ENCODE measurements around the gene COIL. TPM values are rescaled to one million over a fixed set of nuclear protein-coding genes. Genes with fewer than 3 reads are reported as not detected.

The COIL gene
- total RNA-seq, 2 experiments from 2014 or later: 16.9 to 18.2 TPM

- Mint-ChIP-seq H3K4me3 (no peak overlapping the region), H3K4me1 (ENCODE audit: low read depth) (no peaks in the 10 kb centered on the region), H3K9me3 (peaks cover 9% of the 10 kb centered on the region), H3K27me3 (ENCODE audit: low read depth) (no peaks in the 10 kb centered on the region), H3K27ac (no peak overlapping the region), H3K36me3 (ENCODE audit: low read depth) (peaks cover 13% of the 10 kb centered on the region)
- no peak for DNase-seq
- CTCF ChIA-PET: interaction anchor here (0.6 to 1.1 kb wide), 3 partner anchors 10 to 271 kb away, joined by 3 to 5 read pairs (median 4); no protein-coding TSS in a partner anchor
- intact Hi-C loops (cut with micrococcal nuclease): no loop called here
Measured at GRCh38 chr17:56929362-56929969, 31.4 kb downstream of the COIL start.

GRCh38 chr17:56928586-56928985, 32.3 kb downstream of the COIL start:
- H3K9me3 Mint-ChIP-seq: peaks cover 9% of the 10 kb centered on the region
- intact Hi-C loops (cut with micrococcal nuclease): no loop called here
- no peaks in the 10 kb centered on the region for H3K4me1 Mint-ChIP-seq (ENCODE audit: low read depth)
- no peaks in the 10 kb centered on the region for H3K27me3 Mint-ChIP-seq (ENCODE audit: low read depth)
- no peak overlapping the region for H3K27ac Mint-ChIP-seq
- H3K4me3 Mint-ChIP-seq: no peak overlapping the region
- H3K36me3 Mint-ChIP-seq (ENCODE audit: low read depth): peaks cover 8% of the 10 kb centered on the region
- CTCF ChIA-PET: interaction anchor here (1.1 kb wide), 1 partner anchor 109 kb away, joined by 3 read pairs; no protein-coding TSS in a partner anchor
- no peak for DNase-seq

GRCh38 chr17:56926704-56927103, 34.1 kb downstream of the COIL start:
- CTCF ChIA-PET: interaction anchor here (0.6 to 1.1 kb wide), 3 partner anchors 13 to 219 kb away, joined by 3 read pairs; partner anchors contain the start of gene TRIM25
- Mint-ChIP-seq H3K27ac (no peak overlapping the region), H3K4me1 (ENCODE audit: low read depth) (no peaks in the 10 kb centered on the region), H3K4me3 (no peak overlapping the region), H3K9me3 (peaks cover 9% of the 10 kb centered on the region), H3K36me3 (ENCODE audit: low read depth) (peaks cover 3% of the 10 kb centered on the region), H3K27me3 (ENCODE audit: low read depth) (no peaks in the 10 kb centered on the region)
- no peak for DNase-seq
- intact Hi-C loops (cut with micrococcal nuclease): no loop called here

GRCh38 chr17:56926270-56926669, 34.6 kb downstream of the COIL start:
- no peak overlapping the region for H3K4me3 Mint-ChIP-seq
- CTCF ChIA-PET: interaction anchor here (0.6 to 1.1 kb wide), 3 partner anchors 12 to 219 kb away, joined by 3 read pairs; partner anchors contain the start of gene TRIM25
- intact Hi-C loops (cut with micrococcal nuclease): no loop called here
- H3K27ac Mint-ChIP-seq: no peak overlapping the region
- DNase-seq: no peak
- H3K9me3 Mint-ChIP-seq: peaks cover 8% of the 10 kb centered on the region
- H3K27me3 Mint-ChIP-seq (ENCODE audit: low read depth): no peaks in the 10 kb centered on the region
- H3K36me3 Mint-ChIP-seq (ENCODE audit: low read depth): peaks cover 2% of the 10 kb centered on the region
- no peaks in the 10 kb centered on the region for H3K4me1 Mint-ChIP-seq (ENCODE audit: low read depth)

GRCh38 chr17:56925088-56925487, 35.8 kb downstream of the COIL start:
- H3K27ac Mint-ChIP-seq: no peak overlapping the region
- H3K36me3 Mint-ChIP-seq (ENCODE audit: low read depth): peaks cover 1% of the 10 kb centered on the region
- H3K9me3 Mint-ChIP-seq: peaks cover 6% of the 10 kb centered on the region
- no peak for DNase-seq
- no peaks in the 10 kb centered on the region for H3K4me1 Mint-ChIP-seq (ENCODE audit: low read depth)
- CTCF ChIA-PET: no interaction called here
- H3K4me3 Mint-ChIP-seq: no peak overlapping the region
- intact Hi-C loops (cut with micrococcal nuclease): no loop called here
- H3K27me3 Mint-ChIP-seq (ENCODE audit: low read depth): no peaks in the 10 kb centered on the region

- intact Hi-C loops (cut with micrococcal nuclease): no loop called here
- Mint-ChIP-seq H3K27ac (peak overlapping the region; percentile 13), H3K4me3 (no peak overlapping the region)
Measured at GRCh38 chr17:56919717-56920116, 41.1 kb downstream of the COIL start.

GRCh38 chr17:56918916-56919315, 41.9 kb downstream of the COIL start:
- intact Hi-C loops (cut with micrococcal nuclease): no loop called here
- Mint-ChIP-seq H3K4me3 (no peak overlapping the region), H3K36me3 (ENCODE audit: low read depth) (peaks cover 4% of the 10 kb centered on the region), H3K4me1 (ENCODE audit: low read depth) (peaks cover 36% of the 10 kb centered on the region), H3K27me3 (ENCODE audit: low read depth) (no peaks in the 10 kb centered on the region), H3K27ac (peak overlapping the region; percentile 13), H3K9me3 (peaks cover 4% of the 10 kb centered on the region)
- CTCF ChIA-PET: interaction anchor here (1.2 kb wide), 1 partner anchor 42 kb away, joined by 4 read pairs; the partner anchor contains the start of gene COIL
- no peak for DNase-seq

More at GRCh38 chr17:56919717-56920116, 41.1 kb downstream of the COIL start:
- Mint-ChIP-seq H3K9me3 (peaks cover 4% of the 10 kb centered on the region), H3K36me3 (ENCODE audit: low read depth) (peaks cover 4% of the 10 kb centered on the region), H3K4me1 (ENCODE audit: low read depth) (peaks cover 36% of the 10 kb centered on the region), H3K27me3 (ENCODE audit: low read depth) (no peaks in the 10 kb centered on the region)
- DNase-seq: no peak
- CTCF ChIA-PET: interaction anchor here (1.0 to 1.2 kb wide), 2 partner anchors 41 to 47 kb away, joined by 4 read pairs; partner anchors contain the start of gene COIL

- intact Hi-C loops (cut with micrococcal nuclease): no loop called here
- H3K4me3 Mint-ChIP-seq: no peak overlapping the region
- H3K27ac Mint-ChIP-seq: peak overlapping the region; percentile 98
Measured at GRCh38 chr17:56917559-56918296, 43.1 kb downstream of the COIL start.

GRCh38 chr17:56914581-56915273, 46.1 kb downstream of the COIL start:
- DNase-seq: peak; percentile 25
- H3K27me3 Mint-ChIP-seq (ENCODE audit: low read depth): no peaks in the 10 kb centered on the region
- peak overlapping the region; percentile 83 for H3K4me3 Mint-ChIP-seq
- H3K4me1 Mint-ChIP-seq (ENCODE audit: low read depth): peaks cover 53% of the 10 kb centered on the region
- H3K36me3 Mint-ChIP-seq (ENCODE audit: low read depth): peaks cover 35% of the 10 kb centered on the region
- peak overlapping the region; percentile 98 for H3K27ac Mint-ChIP-seq
- intact Hi-C loops (cut with micrococcal nuclease): loop anchor here (1.0 to 5.0 kb wide), 4 partner anchors 26 to 81 kb away; partner anchors contain the start of genes C17orf67, COIL and SCPEP1
- peaks cover 4% of the 10 kb centered on the region for H3K9me3 Mint-ChIP-seq
- CTCF ChIA-PET: no interaction called here

More at GRCh38 chr17:56917559-56918296, 43.1 kb downstream of the COIL start:
- no peak for DNase-seq
- Mint-ChIP-seq H3K4me1 (ENCODE audit: low read depth) (peaks cover 36% of the 10 kb centered on the region), H3K9me3 (peaks cover 4% of the 10 kb centered on the region), H3K36me3 (ENCODE audit: low read depth) (peaks cover 11% of the 10 kb centered on the region), H3K27me3 (ENCODE audit: low read depth) (no peaks in the 10 kb centered on the region)
- CTCF ChIA-PET: no interaction called here

- H3K27me3 Mint-ChIP-seq (ENCODE audit: low read depth): no peaks in the 10 kb centered on the region
- peaks cover 4% of the 10 kb centered on the region for H3K9me3 Mint-ChIP-seq
- CTCF ChIA-PET: interaction anchor here (0.7 to 1.8 kb wide), 3 partner anchors 12 to 25 kb away, joined by 3 to 7 read pairs (median 3); no protein-coding TSS in a partner anchor
- H3K36me3 Mint-ChIP-seq (ENCODE audit: low read depth): peaks cover 39% of the 10 kb centered on the region
- H3K4me1 Mint-ChIP-seq (ENCODE audit: low read depth): peaks cover 50% of the 10 kb centered on the region
- peak within 1 kb of the TSS; percentile 98 for H3K27ac Mint-ChIP-seq
- H3K4me3 Mint-ChIP-seq: peak within 1 kb of the TSS; percentile 83
- intact Hi-C loops (cut with micrococcal nuclease): loop anchor here (1.0 to 5.0 kb wide), 5 partner anchors 21 to 81 kb away; partner anchors contain the start of genes C17orf67, COIL and SCPEP1
- peak; percentile 94 for DNase-seq
Measured at GRCh38 chr17:56913867-56914580, 46.8 kb downstream of the COIL start, which contains the start of gene TRIM25. TRIM25 (minus strand) TSS chr17:56914049; CDS start chr17:56913988, 61 bp downstream.

- Mint-ChIP-seq H3K4me3 (peak overlapping the region; percentile 83), H3K4me1 (ENCODE audit: low read depth) (peaks cover 52% of the 10 kb centered on the region), H3K27ac (peak overlapping the region; percentile 98), H3K27me3 (ENCODE audit: low read depth) (no peaks in the 10 kb centered on the region), H3K36me3 (ENCODE audit: low read depth) (peaks cover 45% of the 10 kb centered on the region), H3K9me3 (peaks cover 4% of the 10 kb centered on the region)
- intact Hi-C loops (cut with micrococcal nuclease): loop anchor here (2.0 to 5.0 kb wide), 2 partner anchors 21 to 64 kb away; partner anchors contain the start of gene SCPEP1
- DNase-seq: peak; percentile 23
- CTCF ChIA-PET: interaction anchor here (1.1 to 1.8 kb wide), 2 partner anchors 24 to 26 kb away, joined by 3 to 7 read pairs; no protein-coding TSS in a partner anchor
Measured at GRCh38 chr17:56913353-56913866, 47.4 kb downstream of the COIL start.
